ENCODE data around the gene ANKS6. TPM values are rescaled to one million over a fixed set of nuclear protein-coding genes. Genes with fewer than 3 reads are reported as not detected.

Gene ANKS6
- total RNA-seq, 2 donors from 2014 or later: 13.2 to 32.0 TPM

DNA sequence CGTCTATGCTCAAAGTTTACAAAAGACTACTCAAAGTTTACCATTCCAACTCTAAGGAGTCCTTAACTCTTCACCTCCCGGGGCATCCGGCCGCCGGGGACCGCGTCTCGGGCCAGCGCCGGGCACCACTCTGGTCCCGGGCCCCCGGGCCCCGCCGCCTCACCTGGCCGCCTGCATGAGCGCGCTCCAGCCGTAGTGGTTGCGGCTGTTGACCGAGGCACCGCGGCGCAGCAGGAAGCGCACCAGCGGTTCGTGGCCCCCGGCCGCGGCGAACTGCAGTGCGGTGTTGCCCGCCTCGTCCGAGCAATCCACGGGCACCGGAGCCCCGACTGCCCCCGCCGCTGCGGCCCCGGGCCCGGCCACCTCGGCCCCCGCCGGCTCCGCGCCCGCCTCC, 388 bp downstream of the ANKS6 start:
- peak; percentile 49 for ATAC-seq

DNA sequence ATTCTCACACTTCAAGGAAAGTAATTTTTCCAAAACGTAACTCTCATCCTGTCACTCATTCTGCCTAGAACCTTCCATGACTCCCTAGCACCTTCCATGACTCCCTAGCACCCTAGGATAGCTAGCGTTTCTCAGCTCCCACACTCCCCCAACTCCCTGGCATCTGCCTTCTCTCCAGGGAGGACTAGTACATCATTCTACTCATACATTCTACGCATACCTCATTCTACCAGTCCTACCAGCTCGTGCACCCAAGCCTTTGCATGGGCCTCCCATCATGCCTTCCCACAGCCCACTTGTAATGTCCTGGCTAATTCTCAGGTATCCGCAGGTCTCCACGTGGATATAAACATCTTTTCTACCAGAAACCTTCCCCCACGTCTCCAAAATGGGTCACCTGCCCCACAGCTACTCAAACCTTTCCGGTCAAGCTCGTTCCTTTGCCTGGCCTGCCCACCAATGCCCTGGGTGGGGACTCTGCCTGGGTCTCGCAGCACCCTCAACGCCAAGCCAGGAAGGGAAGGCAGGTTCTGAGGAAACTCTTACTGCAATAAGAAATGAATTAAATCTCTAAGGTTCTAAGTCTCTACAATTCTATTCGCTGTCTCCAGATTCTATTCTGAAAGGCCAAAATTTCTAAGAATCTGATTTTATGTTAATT, 930 bp downstream of the ANKS6 start:
- Histone ChIP-seq H3K27me3 (no peaks in the 10 kb centered on the region), H3K27ac (peak overlapping the region in 2 of 4 donors; percentile 44 to 55), H3K4me3 (peak overlapping the region in 1 of 2 donors; percentile 35), H3K36me3 (replicated peaks in 1 of 2; ENCODE audit: insufficient read depth in 1 of 2, low read depth in 2 of 2) (no peaks in the 10 kb centered on the region), H3K9me3 (no peaks in the 10 kb centered on the region), H3K4me1 (peaks cover 33% of the 10 kb centered on the region)
- ATAC-seq: no peak
- WGBS, 2 donors: 39% methylated on average over 12 of the region's 12 CpGs
- intact Hi-C loops (cut with DNase I): no loop called here
- no peak for DNase-seq
- TF ChIP-seq CTCF (IDR thresholded peaks at IDR 0.05) (no peak), POLR2A (IDR thresholded peaks at IDR 0.05) (no peak)

More for the DNA sequence above, 388 bp downstream of the ANKS6 start:
- H3K4me3 ChIP-seq: peak overlapping the region in 1 of 2 donors; percentile 35
- TF ChIP-seq POLR2A (IDR thresholded peaks at IDR 0.05) (no peak), CTCF (IDR thresholded peaks at IDR 0.05) (no peak)
- H3K9me3 ChIP-seq: no peaks in the 10 kb centered on the region
- no peaks in the 10 kb centered on the region for H3K36me3 ChIP-seq (replicated peaks in 1 of 2; ENCODE audit: insufficient read depth in 1 of 2, low read depth in 2 of 2)
- peak overlapping the region; percentile 44 to 59 (median 50) for H3K27ac ChIP-seq
- 0% methylated on average over 2 to 26 of the region's 48 CpGs for WGBS, 2 donors
- H3K27me3 ChIP-seq: no peaks in the 10 kb centered on the region
- intact Hi-C loops (cut with DNase I): no loop called here
- peak in 3 of 4 donors; percentile 43 to 60 (median 50) for DNase-seq
- H3K4me1 ChIP-seq: peaks cover 28% of the 10 kb centered on the region

GRCh38 chr9:98794802-98795201, 1.6 kb downstream of the ANKS6 start:
- intact Hi-C loops (cut with DNase I): no loop called here
- no peaks in the 10 kb centered on the region for H3K9me3 ChIP-seq
- H3K27ac ChIP-seq: no peak overlapping the region
- WGBS, 2 donors: 85 to 86% methylated on average over 3 of the region's 3 CpGs
- no peak for TF ChIP-seq CTCF (IDR thresholded peaks at IDR 0.05)
- TF ChIP-seq POLR2A (IDR thresholded peaks at IDR 0.05): no peak
- peaks cover 0 to under 1% of the 10 kb centered on the region in 2 donors for H3K36me3 ChIP-seq (replicated peaks in 1 of 2; ENCODE audit: insufficient read depth in 1 of 2, low read depth in 2 of 2)
- H3K27me3 ChIP-seq: no peaks in the 10 kb centered on the region
- H3K4me1 ChIP-seq: peaks cover 33% of the 10 kb centered on the region
- ATAC-seq (no peak), DNase-seq (no peak)
- H3K4me3 ChIP-seq: no peak overlapping the region

- intact Hi-C loops (cut with DNase I): no loop called here
- TF ChIP-seq CTCF (IDR thresholded peaks at IDR 0.05) (no peak), POLR2A (IDR thresholded peaks at IDR 0.05) (no peak)
- no peak for DNase-seq
- ATAC-seq: no peak
- H3K9me3 ChIP-seq: no peaks in the 10 kb centered on the region
- H3K27ac ChIP-seq: no peak overlapping the region
- H3K36me3 ChIP-seq (replicated peaks in 1 of 2; ENCODE audit: insufficient read depth in 1 of 2, low read depth in 2 of 2): peaks cover 0 to 2% of the 10 kb centered on the region in 2 donors
- 88 to 93% methylated on average over 2 of the region's 2 CpGs for WGBS, 2 donors
- peaks cover 33% of the 10 kb centered on the region for H3K4me1 ChIP-seq
- H3K4me3 ChIP-seq: no peak overlapping the region
- no peaks in the 10 kb centered on the region for H3K27me3 ChIP-seq
Observed at GRCh38 chr9:98793031-98793430, 3.3 kb downstream of the ANKS6 start.
